ENCODE measurements around the gene STIM2.

- TF ChIP-seq CTCF (conservative IDR thresholded peaks at IDR 0.05; ENCODE audit: low read length) = no peak
- no peak for TF ChIP-seq EZH2phosphoT487 (IDR thresholded peaks at IDR 0.05; ENCODE audit: borderline replicate concordance)
Observed at GRCh38 chr4:26964512-26964911, 103.9 kb downstream of the STIM2 start.
